ENCODE results near the gene CLDN20.

CLDN20 gene

GRCh38 chr6:155324993-155325392 lies 61.2 kb downstream of the CLDN20 start:
- DNase-seq: no peak
- in situ Hi-C loops (cut with HindIII; ENCODE audit: low pct_ligation_motif_present, low pct_unique_long_range_greater_than_20kb, low sequenced_read_pairs): no loop called here

DNA sequence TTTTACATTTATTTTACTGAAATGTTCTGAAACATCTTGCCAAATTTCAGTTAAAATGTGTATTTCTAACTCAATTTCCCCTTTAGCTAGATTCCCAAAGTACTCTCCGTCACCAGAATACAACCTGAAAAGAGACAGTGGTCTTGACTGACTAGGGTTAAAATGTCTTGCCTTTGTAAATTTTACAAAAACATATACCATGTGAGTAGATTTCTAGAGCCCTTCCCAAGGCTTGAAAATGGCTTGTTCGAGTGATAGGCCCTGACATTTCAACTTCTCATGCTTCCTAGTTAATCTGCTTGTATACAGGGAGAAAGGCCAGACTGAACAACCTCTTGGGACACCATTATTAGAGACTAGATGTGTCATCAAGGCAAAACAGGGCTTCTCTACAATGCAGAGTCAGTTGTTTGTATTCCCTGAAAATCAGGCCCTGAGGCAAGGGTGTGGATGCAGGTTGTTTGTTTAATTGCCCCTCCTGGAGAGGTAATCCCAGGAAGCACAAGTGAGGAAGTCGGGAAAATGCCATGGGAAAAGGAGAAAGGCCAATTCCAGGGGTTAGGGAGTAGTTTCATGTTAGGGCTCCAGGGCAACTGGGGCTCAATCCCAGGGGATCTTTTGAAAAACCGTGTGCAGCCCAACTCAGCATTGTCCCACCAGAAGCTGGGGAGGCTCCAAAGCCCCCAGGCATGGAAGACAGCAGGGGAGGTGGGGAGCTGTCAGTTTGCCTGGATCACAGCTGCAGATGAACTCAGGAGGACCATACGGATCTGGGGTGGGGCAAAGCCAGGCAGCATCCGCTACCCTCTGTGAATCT lies 62.1 kb downstream of the CLDN20 start:
- no peak for DNase-seq
- in situ Hi-C loops (cut with HindIII; ENCODE audit: low pct_ligation_motif_present, low pct_unique_long_range_greater_than_20kb, low sequenced_read_pairs): no loop called here

Data from ACHN (cell line).